G401 (cell line): Measurements from ENCODE around the gene GMIP. TPM values are rescaled to one million over a fixed set of nuclear protein-coding genes. Genes with fewer than 3 reads are reported as not detected.
"Not testable (repeated sequence)": the region's sequence is repeated elsewhere in the genome, so short reads cannot be mapped to it uniquely, and the experiment has no call there.

Source experiments
- DNase-seq: peaks from one replicate; pipeline ENCODE4 v3.0.0-alpha.2; 2015; ENCODE audit warnings: low spot score
- in situ Hi-C: cut with HindIII; loops from 2 replicates; pipeline ENCODE4 v1.10.0; 2016; ENCODE audit warnings: low sequenced_read_pairs, mixed read lengths
- total RNA-seq: library from RNA; depleted of rRNA; stranded (reverse); fragments of >200 nt; shearing (Covaris generic); gene quantifications from 2 replicates; pipeline ENCODE4 v1.2.3, GENCODE V29; 2014

The GMIP gene
- total RNA-seq, 1 experiment from 2014 or later: 5.8 TPM

DNA sequence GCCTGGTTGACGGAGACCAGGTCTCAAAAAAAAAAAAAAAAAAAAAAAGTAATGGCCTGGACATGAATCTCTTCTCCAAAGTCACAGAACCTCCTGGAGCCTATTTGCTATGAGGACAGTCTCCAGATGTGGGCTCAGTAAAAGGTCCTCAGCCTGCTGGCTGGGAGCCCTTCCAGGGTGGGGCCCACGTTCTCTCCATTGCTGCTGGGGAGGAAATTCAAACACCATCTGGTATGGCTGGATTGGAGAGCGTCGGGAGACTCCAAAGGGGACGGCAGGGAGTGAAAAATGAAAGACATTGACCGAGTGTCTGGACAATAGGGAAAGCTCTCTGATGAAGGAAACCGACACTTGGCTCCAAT is 23.6 kb downstream of the GMIP start:
- no peak for DNase-seq
- in situ Hi-C loops: no loop called here

DNA sequence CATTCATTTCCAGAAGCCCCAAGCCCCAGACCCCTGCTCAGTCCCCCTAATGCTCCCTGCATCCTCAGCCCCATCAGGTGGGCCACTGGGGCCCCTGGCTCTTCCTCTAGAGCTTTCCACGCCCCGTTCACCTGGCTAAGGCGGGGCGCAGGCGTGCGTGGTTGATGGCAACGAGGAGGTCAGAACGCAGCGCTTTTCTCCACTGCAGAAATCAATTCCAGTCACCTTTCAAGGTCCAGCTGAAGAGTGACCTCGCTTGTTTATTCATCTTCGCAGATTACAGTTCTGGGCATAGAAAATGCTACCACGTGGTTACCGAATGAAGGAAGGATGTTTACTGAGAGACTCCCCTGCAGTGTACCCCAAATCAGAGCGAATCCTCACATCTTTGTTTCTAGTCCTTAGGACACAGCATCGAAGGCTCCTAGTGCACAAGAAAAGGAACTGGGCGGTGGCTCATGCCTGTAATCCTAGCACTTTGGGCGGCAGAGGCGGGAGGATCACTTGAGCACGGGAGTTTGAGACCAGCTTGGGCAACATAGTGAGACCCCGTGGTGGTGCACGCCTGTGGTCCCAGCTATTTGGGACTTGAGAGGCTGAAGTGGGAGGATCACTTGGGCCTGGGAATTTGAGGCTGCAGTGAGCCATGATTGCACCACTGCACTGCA is 24.1 kb downstream of the GMIP start:
- DNase-seq: no peak

DNA sequence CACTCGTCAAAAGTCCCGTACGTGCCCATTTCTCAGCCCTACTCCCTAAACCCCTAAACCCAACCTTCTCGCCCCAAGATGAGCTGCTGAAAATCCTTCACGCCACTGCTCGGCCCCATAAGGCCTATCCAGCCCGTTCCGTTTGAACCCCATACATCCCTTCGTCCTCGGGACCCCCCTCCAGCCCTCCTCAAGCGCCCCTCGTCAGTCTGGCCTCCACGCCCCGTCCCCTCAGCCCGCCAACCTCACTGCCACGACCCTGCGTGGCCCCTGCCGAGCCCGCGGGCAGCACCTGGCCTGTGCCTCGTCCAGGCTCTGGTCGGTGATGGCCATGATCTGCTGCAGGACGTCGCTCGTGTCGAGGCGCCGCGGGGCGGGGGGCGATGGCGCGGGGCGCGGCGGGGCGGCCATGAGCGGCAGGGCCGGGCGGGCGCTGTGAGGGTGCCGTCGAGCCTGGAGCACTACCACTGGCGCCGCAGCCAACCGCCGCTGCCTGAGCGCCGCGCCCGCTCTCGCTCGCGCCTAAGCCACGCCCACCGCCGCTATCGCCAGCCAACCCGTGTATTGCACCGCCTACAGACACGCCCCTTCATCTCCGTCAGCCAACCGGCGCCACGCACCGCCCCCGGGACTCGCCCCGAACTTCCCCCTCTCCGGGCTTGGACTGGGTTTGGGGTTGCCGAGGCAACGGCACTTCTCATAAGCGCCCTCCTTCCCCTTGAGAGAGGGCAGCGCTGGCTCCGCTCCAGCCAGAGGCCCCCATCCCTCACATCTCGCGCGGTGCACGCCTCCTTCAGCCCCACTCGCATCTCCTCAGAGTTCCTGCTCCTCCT is 25.0 kb downstream of the GMIP start, which contains the start of gene PBX4:
Gene PBX4, minus strand, starts transcription at position 469 of the 833 bp plus-strand sequence. Its CDS starts 58 bp downstream, at position 411.
- DNase-seq: peak; percentile 69
- in situ Hi-C loops: no loop called here

More for the DNA sequence above, 24.1 kb downstream of the GMIP start:
- in situ Hi-C loops: no loop called here

DNA sequence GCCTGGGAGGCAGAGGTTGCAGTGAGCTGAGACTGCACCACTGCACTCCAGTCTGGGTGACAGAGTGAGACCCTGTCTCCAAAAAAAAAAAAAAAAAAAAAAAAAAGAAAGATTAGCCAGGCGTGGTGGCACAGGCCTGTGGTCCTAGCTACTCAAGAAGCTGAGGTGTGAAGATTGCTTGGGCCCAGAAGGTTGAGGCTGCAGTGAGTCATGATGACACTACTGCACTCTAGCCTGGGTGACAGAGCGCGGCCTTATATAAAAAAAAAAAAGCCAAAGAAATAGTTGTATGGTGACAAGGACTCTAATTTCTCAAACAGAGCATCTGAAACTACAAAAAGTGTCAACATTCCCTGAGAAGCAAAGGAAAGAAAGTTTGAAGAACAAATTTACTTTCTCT is 28.4 kb downstream of the GMIP start:
- in situ Hi-C loops: no loop called here
- DNase-seq: no peak

DNA sequence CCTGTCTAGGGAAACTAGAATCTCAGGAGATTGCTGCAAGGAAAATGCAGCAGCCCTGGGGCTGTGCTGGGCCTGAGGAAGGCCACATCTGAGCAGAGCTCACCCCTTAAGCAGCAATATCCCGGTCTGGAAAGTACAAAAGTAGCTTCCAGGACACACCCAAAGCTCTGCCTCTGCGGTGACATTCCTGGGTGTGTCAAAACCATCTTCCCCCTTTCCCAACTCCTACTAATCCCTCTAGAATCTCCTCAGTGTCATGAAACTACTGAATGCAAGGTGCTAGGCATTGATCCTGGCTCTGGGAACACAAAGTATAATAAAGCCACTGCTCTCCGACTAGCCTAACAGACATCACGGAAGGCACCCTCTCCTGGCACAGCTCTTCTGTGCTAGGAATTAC is 30.0 kb downstream of the GMIP start:
- in situ Hi-C loops: no loop called here
- DNase-seq: no peak

DNA sequence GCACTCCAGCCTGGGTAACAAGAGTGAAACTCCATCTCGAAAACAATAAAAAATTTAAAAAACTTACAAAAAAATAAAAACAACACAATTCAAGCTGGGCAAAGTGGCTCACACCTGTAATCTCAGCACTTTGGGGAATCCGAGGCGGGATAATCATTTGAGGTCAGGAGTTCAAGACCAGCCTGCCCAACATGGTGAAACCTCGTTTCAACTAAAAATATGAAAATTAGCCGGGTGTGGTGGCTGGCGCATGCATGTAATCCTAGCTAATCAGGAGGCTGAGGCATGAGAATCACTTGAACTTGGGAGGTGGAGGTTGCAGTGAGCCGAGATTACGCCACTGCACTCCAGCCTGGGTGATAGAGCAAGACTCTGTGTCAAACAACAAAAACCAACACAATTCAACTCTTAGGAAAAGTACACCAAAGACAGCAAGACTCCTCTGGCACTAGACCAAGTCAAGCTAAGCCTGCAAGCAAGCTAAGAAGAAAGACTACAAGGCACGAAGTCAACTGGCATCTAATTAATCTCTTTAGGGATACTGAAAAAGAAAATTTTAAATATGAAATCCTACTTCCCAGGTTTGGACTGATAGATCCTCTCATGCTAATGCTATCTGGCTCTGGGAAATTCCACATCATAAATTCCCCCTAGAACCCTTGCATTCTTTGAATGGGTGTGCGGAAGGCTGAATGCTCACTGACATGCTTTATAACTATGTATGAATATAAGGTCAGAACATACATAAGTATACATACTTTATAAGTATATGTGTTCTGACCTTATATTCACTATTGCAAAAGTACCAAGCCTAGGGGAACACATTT is 32.9 kb downstream of the GMIP start:
- DNase-seq: no peak
- in situ Hi-C loops: no loop called here

DNA sequence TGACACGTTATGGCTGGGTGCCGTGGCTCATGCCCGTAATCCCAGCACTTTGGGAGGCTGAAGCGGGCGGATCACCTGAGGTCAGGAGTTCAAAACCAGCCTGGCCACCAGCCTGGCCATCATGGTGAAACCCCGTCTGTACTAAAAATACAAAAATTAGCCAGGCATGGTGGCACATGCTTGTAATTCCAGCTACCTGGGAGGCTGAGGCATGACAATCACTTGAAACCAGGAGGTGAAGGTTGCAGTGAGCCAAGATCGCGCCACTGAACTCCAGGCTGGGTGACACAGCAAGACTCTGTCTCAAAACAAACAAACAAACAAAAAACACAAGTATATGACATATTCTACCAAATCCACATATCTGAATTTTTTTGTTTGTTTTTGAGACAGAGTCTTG is 36.8 kb downstream of the GMIP start:
- DNase-seq, in situ Hi-C loops: not testable (repeated sequence)

DNA sequence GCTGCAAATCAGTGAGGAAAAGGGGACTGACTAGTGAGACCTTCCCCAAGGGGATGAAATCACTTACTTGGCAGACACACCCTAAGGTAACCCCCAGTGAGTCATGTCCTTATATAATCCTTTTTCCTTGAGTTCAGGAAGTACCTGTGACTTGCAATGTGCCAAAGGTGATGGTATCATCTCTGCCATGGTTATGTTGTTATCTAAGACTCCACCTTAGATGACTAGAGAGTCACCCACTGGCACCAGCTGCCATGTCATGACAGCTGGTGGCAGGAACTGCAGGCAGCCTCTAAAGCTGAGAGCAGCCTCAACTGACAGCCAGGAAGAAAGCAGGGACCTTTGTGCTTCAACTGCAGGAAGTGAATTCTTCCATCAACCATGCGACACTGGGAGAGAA is 37.4 kb downstream of the GMIP start:
- DNase-seq: no peak

DNA sequence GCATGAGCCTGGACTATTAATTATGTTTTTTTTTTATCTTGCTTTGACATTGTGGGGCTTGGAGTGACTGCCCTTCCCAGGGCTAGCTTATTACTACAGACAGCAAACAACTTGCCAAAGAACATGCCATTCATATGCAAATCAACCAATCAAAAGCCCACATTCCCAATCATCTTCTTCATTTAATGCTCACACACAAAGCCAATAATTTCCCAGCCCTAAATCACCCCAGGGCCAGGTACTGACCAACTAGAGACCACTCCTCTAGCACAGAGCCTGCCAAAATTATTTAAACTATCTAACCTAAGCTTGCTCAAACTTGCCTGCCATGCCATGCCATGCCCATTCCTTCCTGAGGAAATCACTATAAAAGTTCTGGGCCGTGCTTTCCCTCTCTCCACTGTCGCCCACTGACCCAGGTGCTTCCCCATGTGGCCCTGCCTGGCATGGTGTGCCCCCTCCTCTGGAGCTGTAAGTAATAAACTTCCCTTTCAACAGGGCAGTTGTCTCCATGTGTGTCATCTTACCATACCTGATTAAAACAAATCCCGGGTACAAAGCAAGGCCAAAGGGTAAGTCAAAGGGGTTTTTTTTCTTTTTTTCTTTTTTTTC is 40.6 kb downstream of the GMIP start:
- in situ Hi-C loops: no loop called here
- DNase-seq: no peak

More for the DNA sequence above, 37.4 kb downstream of the GMIP start:
- in situ Hi-C loops: no loop called here

DNA sequence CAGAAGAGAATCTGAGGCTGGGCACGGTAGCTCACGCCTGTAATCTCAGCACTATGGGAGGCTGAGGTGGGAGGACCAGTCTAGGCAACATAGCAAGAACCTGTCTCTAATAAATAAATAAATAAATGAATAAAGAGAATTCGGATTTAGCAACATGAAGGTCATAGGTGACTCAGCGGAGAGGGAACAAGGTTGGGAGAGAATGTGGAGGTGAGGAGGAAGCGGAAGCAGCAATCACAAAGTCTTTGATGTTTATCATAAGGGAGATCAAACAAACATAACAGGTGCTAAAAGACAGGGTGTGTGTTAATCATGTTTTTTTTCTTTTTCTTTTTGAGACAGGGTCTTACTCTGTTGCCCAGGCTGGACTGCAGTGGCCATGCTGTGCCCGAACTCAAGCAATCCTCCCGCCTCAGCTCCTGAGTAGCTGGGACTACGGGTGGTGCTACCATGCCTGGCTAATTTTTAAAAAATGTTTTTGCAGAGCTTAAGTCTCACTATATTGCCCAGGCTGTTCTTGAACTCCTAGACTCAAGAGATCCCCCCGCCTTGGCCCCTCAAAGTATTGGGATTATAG is 41.2 kb downstream of the GMIP start:
- no peak for DNase-seq
- in situ Hi-C loops: no loop called here

DNA sequence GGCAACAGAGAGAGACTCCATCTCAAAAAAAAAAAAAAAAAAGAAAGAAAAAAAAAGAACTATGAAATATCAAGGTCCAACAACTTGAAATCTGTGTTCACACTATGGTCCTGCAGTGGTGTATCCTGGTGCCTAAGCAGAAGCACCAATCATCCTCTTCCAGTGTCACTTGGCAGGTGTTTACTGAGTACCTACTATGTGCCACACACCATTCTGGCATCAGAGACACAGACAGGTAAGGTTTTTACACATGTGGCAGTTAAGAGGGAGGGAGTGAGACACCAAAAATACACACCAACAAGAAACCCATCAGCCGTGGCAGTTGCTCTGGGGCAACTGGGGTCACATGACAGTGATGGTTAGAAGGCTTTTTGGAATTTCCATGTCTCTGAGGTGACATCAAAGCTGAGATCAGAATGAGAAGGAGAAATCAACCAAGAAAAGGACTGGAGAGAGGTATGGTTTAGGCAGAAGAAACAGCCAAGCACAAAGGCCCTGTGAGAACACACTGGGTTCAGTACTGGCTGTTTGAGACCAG is 42.6 kb downstream of the GMIP start:
- DNase-seq: no peak
- in situ Hi-C loops: no loop called here

DNA sequence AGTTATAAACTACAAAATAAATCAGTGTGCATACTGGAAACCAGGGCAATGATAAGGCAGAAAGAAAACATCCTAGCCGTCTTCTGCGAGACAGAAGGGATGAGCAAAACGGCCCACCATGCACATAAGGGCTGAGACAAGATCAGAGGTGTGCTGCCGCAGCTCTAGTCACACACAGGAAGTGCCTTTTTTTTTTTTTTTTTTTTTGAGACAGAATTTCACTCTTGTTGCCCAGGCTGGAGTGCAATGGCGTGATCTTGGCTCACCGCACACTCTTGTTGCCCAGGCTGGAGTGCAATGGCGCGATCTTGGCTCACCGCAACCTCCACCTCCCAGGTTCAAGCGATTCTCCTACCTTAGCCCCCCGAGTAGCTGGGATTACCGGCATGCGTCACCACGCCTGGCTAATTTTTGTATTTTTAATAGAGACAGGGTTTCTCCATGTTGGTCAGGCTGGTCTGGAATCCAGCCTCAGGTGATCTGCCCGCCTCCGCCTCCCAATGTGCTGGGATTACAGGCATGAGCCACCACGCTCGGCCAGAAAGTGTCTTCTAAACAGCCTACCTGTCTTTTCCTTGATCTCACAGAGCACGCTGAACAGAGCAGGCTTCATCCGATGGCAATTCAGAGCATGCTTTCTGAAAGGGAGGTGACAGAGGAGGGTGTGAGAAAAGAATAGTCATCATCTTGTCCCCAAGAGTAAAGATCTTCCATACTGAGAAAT is 44.6 kb downstream of the GMIP start:
- DNase-seq, in situ Hi-C loops: not testable (repeated sequence)

DNA sequence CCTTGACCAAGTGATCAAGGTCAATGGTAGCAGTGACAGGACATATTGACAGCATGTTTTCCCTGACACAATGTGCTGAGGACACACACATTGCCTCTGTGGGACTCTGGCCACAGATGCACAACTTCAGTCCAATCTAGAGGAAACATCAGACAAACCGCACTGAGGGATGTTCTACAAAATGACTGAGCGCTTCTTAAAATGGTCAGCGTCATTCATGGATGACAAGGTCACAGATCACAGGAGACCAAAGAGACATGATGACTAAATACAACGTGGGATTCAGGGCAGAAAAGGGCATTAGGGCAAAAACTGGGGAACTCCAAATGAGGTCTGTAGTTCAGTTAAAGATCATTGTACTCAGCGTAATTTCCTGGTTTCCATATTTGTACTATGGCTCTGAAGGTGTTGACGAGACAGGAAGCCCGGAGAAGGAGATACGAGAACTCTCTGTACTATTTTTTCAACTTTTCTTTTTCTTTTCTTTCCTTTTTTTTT is 45.6 kb downstream of the GMIP start:
- DNase-seq: no peak
- in situ Hi-C loops: no loop called here

DNA sequence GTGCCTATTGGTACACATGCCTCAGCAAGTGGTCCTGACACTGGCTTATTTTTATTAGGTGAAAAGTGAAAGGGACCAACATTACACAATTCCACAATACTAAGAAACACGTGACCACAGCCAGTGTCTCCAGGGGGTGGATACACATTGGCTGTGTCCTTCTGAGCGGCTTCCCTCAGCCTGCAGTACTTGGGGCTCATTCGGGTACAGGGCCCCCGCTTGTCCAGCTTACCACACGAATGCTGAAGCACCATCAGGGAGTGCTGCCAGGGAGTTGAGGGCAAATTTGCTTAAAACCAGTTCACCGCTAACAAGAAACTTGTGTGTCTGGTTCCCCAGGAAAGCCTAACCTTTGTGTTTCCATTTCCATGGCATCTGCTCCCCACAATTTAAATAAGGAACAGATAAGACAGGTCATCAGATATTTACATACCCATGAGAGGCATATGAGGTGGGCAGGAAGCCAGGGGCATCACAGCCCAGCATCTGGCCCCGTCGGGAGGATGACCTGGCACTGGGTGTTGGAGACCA is 48.2 kb downstream of the GMIP start:
- in situ Hi-C loops: no loop called here
- no peak for DNase-seq

DNA sequence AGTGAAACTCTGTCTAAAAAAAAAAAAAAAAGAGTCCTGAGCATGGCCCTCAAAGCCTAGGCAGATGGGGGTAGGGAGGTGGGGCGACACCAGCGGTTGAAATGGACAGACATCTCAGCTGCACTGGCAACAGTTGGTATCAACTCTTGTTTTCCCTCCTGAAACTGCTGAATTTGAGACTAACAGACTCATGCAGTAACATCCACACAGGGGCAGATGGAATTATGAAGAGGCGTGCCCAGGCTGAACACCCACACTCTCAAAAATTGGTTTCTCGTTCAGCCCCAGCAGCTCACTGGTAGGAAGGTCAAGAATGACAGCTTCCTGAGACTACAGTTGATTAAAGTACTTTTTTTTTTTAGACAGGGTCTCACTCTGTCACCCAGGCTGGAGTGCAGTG is 49.1 kb downstream of the GMIP start:
- DNase-seq: no peak
- in situ Hi-C loops: no loop called here

DNA sequence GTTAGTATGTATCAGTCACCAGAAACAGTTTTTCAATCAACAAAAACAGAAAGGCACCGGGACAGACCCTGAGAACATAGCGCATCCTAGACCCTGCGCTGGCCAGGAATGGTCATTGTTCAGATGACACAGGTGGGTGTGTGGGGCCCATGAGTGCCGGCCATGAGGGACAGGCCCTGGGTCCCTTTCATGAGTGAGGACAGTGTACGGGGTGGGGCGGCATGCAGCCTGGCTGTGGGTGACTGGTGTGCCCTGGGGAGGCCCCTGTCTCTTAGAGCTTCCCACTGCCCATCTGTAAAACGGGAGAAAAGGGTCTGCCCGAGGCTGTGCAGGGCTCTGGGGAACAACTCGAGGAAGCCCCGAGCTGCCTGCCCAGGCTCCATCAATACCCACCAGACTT is 50.8 kb downstream of the GMIP start:
- in situ Hi-C loops: no loop called here
- DNase-seq: no peak

DNA sequence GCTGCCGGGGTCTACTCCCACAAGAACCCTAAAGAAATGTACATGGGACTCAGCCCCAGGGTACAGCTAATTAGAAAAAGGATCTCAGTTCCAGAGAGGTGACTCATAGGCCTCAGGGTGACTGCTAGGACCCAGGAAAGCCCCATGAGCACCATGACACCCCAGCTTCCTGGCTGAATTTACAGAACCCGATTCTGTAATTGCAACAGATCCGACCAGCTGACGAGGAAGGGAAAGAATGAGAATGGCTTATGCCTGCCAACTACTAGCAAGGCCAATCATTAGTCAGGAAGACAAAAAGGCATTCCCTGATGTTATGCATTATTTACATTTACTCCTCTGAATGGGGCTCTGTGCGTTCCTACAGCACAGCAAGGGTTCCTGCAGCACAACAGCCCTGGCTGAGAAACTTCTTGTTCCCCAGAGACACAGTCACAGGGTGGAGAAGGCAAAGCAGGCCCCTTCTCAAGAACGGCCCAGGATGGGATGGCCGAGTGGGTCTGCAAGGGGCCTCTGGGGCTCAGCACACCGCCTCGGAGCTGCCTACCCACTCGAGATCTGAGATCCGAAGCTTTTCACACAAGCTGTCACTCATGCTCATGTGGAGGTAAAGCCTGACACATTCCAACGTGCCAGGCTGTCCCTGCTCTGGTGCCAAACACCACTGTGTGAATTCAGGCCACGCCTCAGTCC is 52.2 kb downstream of the GMIP start:
- DNase-seq: no peak
- in situ Hi-C loops: no loop called here
